GM04504 (cell line): Measurements from ENCODE around the gene OAS2.
"Not testable (repeated sequence)": the region's sequence is repeated elsewhere in the genome, so short reads cannot be mapped to it uniquely, and the experiment has no call there.

Experiments
- DNase-seq: peaks from one replicate; pipeline ENCODE4 v3.0.0-alpha.2; 2012; ENCODE audit warnings: low read depth

Gene OAS2

DNA sequence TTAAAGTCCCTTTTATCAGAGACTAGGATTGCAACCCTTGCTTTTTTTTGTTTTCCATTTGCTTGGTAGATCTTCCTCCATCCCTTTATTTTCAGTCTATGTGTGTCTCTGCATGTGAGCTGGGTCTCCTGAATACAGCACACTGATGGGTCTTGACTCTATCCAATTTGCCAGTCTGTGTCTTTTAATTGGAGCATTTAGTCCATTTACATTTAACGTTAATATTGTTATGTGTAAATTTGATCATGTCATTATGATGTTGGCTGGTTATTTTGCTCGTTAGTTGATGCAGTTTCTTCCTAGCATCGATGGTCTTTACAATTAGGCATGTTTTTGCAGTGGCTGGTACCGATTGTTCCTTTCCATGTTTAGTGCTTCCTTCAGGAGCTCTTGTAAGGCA is 21.2 kb upstream of the OAS2 start:
- DNase-seq, result not testable (repeated sequence)

DNA sequence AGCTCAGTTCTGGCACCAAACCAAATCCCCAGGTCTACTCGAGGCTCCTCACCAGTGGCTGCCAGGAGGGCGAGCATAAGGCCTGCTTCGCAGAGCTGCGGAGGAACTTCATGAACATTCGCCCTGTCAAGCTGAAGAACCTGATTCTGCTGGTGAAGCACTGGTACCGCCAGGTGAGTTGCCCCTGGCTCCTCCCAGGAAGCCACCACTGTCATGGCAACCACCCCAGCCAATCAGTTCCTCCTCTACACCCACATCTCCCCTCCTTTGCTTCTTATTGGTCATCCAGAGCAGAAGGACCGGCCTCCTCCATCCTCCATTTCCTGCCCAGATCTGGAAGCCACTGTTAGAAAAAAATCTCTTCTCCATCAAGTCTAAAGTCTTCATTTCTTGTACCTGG is 17.2 kb upstream of the OAS2 start:
- DNase-seq, result no peak

DNA sequence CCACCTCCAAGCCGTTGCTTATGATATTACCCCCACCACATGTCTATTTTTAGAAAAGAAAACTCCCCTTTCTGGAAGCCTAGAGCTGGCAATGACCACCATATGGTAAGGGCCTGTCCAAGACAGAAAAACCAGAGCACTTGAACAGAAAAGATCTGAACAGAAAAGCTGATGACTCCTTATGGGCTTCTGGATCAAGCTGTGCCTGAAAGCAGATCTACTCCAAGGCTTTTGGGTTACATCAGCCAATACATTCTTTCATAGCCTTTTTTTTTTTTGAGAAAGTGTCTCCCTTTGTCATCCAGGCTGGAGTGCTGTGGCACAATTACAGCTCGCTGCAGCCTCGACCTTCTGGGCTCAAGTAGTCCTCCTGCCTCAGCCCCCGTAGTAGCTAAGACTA is 16.8 kb upstream of the OAS2 start:
- no peak for DNase-seq

DNA sequence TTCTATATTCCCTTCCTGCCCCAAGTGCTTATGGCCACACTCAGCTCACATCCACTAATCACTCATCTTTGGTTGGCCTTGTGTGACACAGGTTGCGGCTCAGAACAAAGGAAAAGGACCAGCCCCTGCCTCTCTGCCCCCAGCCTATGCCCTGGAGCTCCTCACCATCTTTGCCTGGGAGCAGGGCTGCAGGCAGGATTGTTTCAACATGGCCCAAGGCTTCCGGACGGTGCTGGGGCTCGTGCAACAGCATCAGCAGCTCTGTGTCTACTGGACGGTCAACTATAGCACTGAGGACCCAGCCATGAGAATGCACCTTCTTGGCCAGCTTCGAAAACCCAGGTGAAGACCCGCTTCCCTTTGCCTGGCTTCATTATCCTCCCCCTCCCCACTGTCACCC is 15.8 kb upstream of the OAS2 start:
- DNase-seq, result no peak

DNA sequence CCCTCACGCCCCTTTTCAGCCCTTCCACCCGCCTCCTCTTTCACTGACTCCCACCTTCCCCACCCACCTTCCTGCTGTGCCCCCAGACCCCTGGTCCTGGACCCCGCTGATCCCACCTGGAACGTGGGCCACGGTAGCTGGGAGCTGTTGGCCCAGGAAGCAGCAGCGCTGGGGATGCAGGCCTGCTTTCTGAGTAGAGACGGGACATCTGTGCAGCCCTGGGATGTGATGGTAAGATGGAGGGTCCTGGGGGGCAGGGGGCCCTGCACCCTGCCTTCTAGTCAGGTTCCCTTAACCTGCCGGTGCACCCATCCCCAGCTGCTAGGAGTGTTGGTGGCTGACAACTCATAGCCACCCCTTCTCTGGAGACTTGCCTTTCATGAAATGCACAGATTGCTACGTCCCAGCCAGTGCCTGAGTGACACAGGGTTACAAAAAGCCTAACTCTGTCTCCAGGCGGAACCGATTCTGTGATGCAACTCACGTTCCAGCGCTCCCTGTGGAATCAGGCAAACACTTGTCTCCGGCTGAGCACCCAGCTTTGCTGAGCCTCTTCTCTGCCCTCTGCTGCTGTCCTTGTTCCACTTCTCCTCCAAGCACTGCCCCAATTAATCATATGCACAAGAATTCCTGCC is 15.0 kb upstream of the OAS2 start:
- DNase-seq, result no peak

DNA sequence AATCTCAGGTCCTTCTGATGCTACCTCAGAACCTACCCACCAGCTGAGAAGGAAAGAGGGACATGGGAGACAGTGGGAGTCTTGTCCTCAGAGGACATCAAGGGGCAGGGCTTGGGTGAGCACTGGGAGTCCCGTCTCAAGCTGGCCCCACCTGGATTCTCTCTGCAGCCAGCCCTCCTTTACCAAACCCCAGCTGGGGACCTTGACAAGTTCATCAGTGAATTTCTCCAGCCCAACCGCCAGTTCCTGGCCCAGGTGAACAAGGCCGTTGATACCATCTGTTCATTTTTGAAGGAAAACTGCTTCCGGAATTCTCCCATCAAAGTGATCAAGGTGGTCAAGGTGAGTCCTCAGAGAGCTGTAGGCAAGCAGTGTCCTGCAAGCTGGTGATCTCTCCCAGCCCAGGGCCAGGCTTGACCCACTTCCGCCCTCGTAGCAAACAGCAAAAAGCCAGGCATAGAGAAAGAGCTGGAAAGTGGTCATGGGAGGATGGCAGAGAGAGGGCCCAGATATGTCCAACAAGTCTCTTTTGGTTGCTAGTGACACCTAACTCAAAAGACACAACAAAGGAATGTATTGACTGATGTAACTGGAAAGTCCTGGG is 14.2 kb upstream of the OAS2 start:
- no peak for DNase-seq

DNA sequence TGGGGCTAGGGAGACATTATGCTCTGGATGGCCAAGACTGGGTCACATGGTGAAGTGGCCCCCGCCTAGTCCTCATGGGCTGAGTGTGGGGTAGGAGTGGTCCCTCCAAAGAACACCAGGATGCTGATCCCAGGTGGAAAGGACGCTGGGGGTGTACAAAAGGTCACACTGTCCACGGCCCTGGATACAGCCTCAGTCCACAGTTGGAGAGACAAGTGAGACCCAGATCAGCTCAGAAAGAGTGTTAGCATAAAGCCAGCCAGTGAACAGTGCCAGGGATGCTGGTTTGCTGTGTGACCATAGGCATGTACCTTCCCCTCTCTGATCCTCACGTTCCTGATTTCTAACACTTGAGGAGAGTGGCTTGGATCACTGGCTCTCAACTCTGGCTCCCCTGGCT is 13.4 kb upstream of the OAS2 start:
- no peak for DNase-seq

DNA sequence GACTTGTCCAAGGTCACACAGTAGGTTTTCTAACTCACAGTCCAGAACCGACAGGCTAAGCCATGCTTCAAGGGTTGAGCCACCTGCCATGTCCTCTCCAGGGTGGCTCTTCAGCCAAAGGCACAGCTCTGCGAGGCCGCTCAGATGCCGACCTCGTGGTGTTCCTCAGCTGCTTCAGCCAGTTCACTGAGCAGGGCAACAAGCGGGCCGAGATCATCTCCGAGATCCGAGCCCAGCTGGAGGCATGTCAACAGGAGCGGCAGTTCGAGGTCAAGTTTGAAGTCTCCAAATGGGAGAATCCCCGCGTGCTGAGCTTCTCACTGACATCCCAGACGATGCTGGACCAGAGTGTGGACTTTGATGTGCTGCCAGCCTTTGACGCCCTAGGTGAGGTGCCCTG is 12.7 kb upstream of the OAS2 start:
- DNase-seq, result no peak

DNA sequence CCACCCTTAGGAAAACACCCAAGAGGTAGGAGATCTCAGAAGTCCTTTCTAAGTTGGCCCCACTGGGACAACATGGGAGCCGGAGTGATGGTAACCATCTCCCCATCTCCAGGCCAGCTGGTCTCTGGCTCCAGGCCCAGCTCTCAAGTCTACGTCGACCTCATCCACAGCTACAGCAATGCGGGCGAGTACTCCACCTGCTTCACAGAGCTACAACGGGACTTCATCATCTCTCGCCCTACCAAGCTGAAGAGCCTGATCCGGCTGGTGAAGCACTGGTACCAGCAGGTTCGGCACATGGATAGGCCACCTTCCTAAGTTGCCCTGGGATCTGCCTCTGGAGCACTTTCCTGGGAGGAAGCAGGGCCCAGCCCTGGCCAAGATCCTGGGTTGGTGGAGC is 11.0 kb upstream of the OAS2 start:
- DNase-seq, result no peak

DNA sequence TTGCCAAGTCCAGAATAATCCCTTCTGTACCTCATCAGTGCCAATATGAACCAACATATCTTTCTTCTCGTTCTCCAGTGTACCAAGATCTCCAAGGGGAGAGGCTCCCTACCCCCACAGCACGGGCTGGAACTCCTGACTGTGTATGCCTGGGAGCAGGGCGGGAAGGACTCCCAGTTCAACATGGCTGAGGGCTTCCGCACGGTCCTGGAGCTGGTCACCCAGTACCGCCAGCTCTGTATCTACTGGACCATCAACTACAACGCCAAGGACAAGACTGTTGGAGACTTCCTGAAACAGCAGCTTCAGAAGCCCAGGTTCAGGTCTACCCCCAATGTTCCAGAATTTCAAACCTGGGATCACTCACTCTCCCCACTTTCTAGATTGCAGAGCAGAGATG is 10.5 kb upstream of the OAS2 start:
- no peak for DNase-seq

DNA sequence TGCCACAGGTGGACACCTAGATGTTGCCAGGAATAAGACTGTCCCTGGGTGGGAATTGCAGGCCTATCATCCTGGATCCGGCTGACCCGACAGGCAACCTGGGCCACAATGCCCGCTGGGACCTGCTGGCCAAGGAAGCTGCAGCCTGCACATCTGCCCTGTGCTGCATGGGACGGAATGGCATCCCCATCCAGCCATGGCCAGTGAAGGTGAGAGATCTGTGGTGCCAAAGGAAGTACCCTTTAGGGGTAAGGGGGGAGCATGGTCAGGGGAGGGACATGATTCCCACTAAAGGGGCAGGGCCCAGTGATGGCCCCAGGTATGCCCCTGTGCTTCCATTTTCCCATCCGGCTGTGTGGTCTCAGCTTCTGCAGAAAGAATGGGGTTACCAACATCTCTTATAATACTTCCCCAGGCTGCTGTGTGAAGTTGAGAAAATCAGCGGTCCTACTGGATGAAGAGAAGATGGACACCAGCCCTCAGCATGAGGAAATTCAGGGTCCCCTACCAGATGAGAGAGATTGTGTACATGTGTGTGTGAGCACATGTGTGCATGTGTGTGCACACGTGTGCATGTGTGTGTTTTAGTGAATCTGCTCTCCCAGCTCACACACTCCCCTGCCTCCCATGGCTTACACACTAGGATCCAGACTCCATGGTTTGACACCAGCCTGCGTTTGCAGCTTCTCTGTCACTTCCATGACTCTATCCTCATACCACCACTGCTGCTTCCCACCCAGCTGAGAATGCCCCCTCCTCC is 8.6 kb upstream of the OAS2 start:
- no peak for DNase-seq

DNA sequence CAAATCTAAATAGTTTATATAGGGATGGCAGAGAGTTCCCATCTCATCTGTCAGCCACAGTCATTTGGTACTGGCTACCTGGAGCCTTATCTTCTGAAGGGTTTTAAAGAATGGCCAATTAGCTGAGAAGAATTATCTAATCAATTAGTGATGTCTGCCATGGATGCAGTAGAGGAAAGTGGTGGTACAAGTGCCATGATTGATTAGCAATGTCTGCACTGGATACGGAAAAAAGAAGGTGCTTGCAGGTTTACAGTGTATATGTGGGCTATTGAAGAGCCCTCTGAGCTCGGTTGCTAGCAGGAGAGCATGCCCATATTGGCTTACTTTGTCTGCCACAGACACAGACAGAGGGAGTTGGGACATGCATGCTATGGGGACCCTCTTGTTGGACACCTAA is 7.9 kb upstream of the OAS2 start:
- no peak for DNase-seq

DNA sequence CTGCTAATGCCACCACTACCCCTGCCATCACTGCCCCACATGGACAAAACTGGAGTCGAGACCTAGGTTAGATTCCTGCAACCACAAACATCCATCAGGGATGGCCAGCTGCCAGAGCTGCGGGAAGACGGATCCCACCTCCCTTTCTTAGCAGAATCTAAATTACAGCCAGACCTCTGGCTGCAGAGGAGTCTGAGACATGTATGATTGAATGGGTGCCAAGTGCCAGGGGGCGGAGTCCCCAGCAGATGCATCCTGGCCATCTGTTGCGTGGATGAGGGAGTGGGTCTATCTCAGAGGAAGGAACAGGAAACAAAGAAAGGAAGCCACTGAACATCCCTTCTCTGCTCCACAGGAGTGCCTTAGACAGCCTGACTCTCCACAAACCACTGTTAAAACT is 7.1 kb upstream of the OAS2 start:
- DNase-seq, result no peak

DNA sequence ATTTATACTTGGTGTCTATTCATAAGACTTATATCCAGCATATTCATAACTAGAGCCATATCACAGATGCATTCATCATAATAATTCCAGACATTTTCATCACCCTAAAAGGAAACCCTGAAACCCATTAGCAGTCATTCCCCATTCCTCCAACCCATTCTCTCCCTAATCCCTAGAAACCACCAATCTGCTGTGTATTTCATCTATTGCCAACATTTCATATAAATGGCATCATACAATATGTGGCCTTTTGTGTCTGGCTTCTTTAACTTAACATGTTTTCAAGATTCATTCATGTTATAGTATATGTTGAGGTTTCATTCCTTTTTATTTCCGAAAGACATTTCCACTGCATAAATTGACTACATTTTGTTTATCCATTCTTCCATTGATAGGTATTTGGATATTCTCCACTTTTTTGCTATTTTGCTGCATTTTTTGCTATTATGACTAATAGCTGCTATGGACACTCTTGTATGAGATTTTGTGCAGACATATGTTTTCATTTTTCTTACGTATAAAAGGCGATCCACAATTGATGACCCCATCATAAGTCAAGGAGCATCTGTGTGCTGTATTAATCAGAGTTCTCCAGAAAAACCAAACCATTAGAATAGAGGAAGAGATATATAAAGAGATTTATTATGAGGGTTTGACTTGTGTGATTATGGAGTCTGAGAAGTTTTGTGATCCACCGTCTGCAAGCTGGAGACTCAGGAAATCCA is 5.1 kb upstream of the OAS2 start:
- DNase-seq, result no peak

DNA sequence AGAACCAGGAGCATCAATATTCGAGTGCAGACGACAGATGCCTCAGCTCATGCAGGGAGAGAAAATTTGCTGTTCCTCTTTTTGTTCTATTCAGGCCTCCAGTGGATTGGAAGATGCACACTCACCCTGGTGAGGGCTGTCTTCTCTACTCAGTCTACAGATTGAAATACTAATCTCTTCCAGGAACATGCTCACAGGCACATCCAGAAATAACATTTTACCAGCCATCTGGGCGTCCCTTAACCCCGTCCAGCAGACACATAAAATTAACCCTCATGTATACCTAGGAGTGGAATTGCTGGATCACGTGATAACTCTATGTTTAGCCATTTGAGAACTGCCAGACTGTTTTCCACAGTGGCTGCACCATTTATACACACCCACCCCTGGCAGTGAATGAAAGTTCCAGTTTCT is 4.5 kb upstream of the OAS2 start:
- no peak for DNase-seq

DNA sequence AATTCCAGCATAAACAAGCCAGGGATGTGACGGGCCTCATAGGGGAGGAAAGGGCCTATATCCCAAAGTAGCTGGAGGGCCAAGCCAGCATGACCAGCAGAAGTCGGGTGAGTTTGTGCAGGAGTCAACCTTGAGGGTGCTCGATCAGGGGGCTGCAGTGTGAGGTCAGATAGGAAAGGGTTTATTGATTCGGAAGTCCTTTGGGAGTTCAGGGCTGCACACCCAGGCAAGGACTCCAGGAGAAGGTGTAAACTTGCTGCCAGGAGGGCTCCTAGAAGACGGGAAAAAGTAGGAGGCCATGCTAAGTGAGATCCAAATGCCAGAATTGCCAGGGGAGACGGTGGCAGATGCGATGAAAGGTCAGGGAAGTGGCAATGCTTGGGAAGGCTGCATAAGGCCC is 3.4 kb upstream of the OAS2 start:
- DNase-seq, result no peak

DNA sequence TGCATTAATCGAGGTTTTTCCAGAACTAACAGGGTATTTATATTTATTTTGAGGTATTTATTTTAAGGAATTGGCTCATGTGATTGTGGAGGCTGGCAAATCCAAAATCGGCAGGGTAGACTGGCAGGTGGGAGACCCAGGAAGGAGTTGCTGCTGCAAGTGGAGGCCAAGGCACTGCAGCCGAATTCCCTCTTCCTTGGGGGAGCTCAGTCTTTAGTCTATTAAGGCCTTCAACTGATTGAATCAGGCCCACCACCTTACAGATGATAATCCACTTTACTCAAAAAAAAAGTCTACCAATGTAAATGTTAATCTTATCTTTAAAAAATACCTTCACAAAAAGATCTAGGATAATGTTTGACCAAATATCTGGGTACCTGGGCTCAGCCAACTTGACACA is 1.2 kb upstream of the OAS2 start:
- DNase-seq, result no peak

DNA sequence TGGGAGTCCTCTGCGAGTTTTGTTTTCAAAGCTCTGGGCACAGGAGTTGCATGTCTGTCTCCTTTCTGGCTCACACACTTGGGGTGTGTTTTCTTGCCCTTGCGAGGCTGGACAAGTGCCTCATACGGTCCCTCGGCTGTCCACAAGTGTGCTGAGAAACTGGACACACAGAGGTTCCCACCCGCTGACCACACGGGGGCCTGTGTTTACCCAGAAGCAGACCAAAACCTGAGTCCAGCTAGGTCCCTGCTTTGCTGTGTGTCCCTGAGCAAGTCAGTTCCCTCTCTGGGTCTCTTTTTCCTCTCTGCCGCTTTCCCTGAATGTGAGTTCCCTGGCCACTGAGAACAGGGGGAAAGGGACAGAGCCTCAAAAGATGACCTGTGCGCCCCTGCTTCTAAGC is 678 bp upstream of the OAS2 start:
- no peak for DNase-seq

DNA sequence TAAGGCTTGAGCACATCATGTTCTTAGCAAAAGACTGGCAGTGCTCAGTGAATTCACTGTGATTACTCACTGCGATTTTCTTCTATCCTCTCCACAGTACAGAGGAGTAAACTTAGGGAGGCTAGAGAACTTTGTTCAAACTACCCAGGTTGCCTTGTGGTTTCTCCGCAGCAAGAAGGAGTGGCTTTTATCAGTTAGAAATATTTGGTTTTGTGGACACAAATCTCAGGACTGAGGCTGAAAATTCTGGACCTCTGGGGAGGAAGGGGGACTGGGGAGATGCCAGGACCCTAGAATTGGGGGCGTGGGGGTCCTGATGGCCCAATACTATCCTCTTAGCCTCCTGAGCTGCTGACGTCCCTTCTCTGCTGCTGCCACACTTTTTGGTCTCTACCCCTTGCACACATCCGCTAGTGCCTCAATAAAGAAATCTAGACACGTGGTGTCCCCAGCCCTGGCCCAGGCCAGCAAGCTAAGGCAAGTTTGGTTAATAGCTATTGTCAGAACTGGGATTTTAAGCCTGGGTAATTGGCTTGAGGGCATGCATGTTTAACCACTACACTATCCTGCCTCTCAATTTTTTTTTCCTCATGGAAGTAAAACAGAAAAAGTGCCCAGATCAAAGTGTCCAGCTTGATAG is 842 bp downstream of the OAS2 start:
- no peak for DNase-seq

DNA sequence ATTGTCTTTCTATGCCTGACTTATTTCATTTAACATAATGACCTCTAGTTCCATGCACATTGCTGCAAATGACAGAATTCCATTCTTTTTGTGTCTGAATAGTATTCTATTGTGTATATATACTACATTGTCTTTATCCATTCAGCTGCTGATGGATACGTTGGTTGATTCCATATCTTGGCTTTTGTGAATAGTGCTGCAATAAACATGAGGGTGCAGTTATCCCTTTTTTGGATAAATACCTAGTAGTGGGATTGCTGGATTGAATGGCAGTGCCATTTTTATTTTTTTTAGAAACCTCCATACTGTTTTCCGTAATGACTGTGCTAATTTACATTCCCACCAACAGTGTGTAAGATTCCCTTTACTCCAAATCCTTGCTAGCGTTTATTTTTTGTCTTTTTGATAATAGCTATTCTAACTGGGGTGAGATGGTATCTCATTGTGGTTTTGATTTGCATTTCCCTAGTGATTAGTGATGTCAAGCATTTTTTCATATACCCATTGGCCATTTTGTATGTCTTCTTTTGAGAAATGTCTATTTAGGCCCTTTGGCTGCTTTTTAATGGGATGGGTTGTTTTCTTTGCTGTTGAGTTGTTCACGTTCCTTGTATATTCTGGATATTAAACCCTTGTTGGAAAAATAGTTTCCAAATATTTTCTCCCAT is 2.3 kb downstream of the OAS2 start:
- no peak for DNase-seq

DNA sequence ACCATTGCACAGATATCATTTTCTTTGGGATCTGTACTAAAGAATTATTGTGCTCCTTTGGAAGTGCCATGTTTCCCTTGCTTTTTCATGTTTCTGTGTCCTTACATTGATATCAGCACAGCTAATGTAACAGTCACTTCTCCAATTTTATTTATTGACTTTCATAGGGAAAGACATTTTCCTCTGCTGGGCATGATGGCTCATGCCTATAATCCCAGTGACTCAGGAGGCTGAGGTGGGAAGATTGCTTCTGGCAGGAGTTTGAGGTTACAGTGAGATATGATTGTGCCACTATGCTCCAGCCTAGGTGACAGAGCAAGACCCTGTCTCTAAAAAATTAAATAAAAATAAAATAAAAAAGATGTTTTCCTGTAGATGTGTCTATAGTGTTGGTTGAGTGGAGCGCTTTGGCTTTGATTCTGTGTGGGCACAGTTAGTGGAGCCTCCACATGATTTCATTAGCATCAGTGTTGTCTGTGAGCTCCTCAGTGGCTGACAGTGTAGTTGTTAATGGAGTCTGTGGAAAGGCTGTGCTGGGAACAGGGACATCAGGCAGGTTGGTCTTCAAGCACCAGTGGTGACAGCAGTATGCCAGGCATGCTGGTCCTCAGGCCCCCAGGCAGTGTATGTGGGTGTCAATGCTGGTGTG is 7.4 kb downstream of the OAS2 start:
- DNase-seq, result no peak
